Osteoblast (primary cell): ENCODE data around the gene NMNAT2. TPM values are rescaled to one million over a fixed set of nuclear protein-coding genes. Genes with fewer than 3 reads are reported as not detected.
"Not testable (repeated sequence)": the region's sequence is repeated elsewhere in the genome, so short reads cannot be mapped to it uniquely, and the experiment has no call there.

ENCODE experiments used
- DNase-seq: peaks from one replicate; pipeline ENCODE4 v3.0.0; 2011; ENCODE audit warnings: low spot score, mixed read lengths; ENCODE audit not compliant: insufficient read length; ENCODE audit errors: missing footprints
- H2AFZ ChIP-seq: 2 replicates; pipeline ENCODE4 v1.6.0; 2011; ENCODE audit warnings: mild to moderate bottlenecking, low read length
- H3K27ac ChIP-seq: 2 replicates; pipeline ENCODE4 v1.5.1; 2011; ENCODE audit warnings: mild to moderate bottlenecking, low read depth, low read length, moderate library complexity
- H3K27me3 ChIP-seq: 2 replicates; pipeline ENCODE4 v1.6.0; 2012; ENCODE audit warnings: mild to moderate bottlenecking, control low read depth, inconsistent platforms, low read length, moderate library complexity; ENCODE audit not compliant: insufficient read depth
- H3K36me3 ChIP-seq: 2 replicates; pipeline ENCODE4 v1.5.1; 2011; ENCODE audit warnings: mild to moderate bottlenecking, low read length, control low read depth, moderate library complexity; ENCODE audit not compliant: insufficient read depth
- H3K4me1 ChIP-seq: 2 replicates; pipeline ENCODE4 v1.5.1; 2011; ENCODE audit warnings: mild to moderate bottlenecking, low read length, control low read depth, moderate library complexity; ENCODE audit not compliant: insufficient read depth
- H3K4me2 ChIP-seq: 2 replicates; pipeline ENCODE4 v1.6.0; 2011; ENCODE audit warnings: mild to moderate bottlenecking, low read length; ENCODE audit not compliant: insufficient read depth
- H3K4me3 ChIP-seq: fragments of 200-600 bp; sonication (generic); 3 replicates; pipeline ENCODE4 v1.5.1; 2012; ENCODE audit warnings: mild to moderate bottlenecking, low read length, inconsistent platforms; ENCODE audit not compliant: insufficient read depth
- H3K79me2 ChIP-seq: 2 replicates; pipeline ENCODE4 v1.6.0; 2012; ENCODE audit warnings: mild to moderate bottlenecking, low read length, control low read depth, inconsistent platforms; ENCODE audit not compliant: insufficient read depth
- H3K9me3 ChIP-seq: 2 replicates; pipeline ENCODE4 v1.5.1; 2011; ENCODE audit warnings: low read depth, low read length, control low read depth
- H4K20me1 ChIP-seq: 2 replicates; pipeline ENCODE4 v1.6.0; 2012; ENCODE audit warnings: mild to moderate bottlenecking, low read length, control low read depth; ENCODE audit not compliant: insufficient read depth
- CTCF ChIP-seq: IDR thresholded peaks from 2 replicates; pipeline ENCODE4 v1.5.1; 2011; ENCODE audit warnings: mild to moderate bottlenecking, low read depth, low read length, moderate library complexity; ENCODE audit errors: extremely low read depth
- total RNA-seq: library from RNA; depleted of rRNA; stranded (reverse); fragments of >200 nt; gene quantifications from 2 replicates; pipeline ENCODE4 v1.2.3, GENCODE V29; 2012

The NMNAT2 gene
- total RNA-seq, 1 donor: 2.5 TPM

GRCh38 chr1:183433703-183434102 lies 15.5 kb upstream of the NMNAT2 start:
- no peak for TF ChIP-seq CTCF
- no peaks in the 10 kb centered on the region for H3K9me3 ChIP-seq
- no peaks in the 10 kb centered on the region for H3K4me1 ChIP-seq
- no peaks in the 10 kb centered on the region for H3K36me3 ChIP-seq
- H3K27ac ChIP-seq: no peak overlapping the region
- peaks cover 7% of the 10 kb centered on the region for H3K27me3 ChIP-seq
- no peak for DNase-seq
- H3K4me2 ChIP-seq: no peak overlapping the region
- no peaks in the 10 kb centered on the region for H4K20me1 ChIP-seq
- H3K4me3 ChIP-seq: no peak overlapping the region
- H2AFZ ChIP-seq: no peak overlapping the region
- no peaks in the 10 kb centered on the region for H3K79me2 ChIP-seq

DNA sequence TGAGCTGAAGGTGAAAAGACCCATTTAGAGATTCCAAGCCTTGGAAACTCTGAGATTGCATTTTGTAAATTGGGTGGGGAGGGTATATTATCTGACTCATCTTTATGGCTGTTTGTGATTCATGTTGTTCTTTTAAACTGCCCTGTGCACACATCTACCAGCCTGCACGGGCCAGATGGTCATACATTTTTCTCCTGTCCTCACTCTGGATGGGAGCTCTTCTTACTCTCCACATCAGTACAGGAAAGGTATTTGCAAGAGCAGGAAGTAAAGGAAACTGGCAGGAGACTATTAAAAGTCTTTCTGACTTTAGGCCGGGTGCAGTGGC lies 14.3 kb upstream of the NMNAT2 start:
- peak; percentile 71 for DNase-seq
- H3K4me1 ChIP-seq: no peaks in the 10 kb centered on the region
- no peaks in the 10 kb centered on the region for H3K36me3 ChIP-seq
- peaks cover 9% of the 10 kb centered on the region for H3K27me3 ChIP-seq
- H2AFZ ChIP-seq: no peak overlapping the region
- no peak overlapping the region for H3K4me3 ChIP-seq
- H3K27ac ChIP-seq: no peak overlapping the region
- H3K9me3 ChIP-seq: no peaks in the 10 kb centered on the region
- no peaks in the 10 kb centered on the region for H3K79me2 ChIP-seq
- no peak overlapping the region for H3K4me2 ChIP-seq
- no peak for TF ChIP-seq CTCF
- no peaks in the 10 kb centered on the region for H4K20me1 ChIP-seq

- Histone ChIP-seq H3K4me3 (no peak overlapping the region), H3K27ac (no peak overlapping the region), H3K4me2 (no peak overlapping the region), H3K79me2 (no peaks in the 10 kb centered on the region), H4K20me1 (no peaks in the 10 kb centered on the region), H3K27me3 (peaks cover 9% of the 10 kb centered on the region), H3K36me3 (no peaks in the 10 kb centered on the region), H2AFZ (no peak overlapping the region), H3K4me1 (no peaks in the 10 kb centered on the region), H3K9me3 (no peaks in the 10 kb centered on the region)
- DNase-seq: no peak
- TF ChIP-seq CTCF: no peak
Measured at GRCh38 chr1:183431840-183432547, 13.8 kb upstream of the NMNAT2 start.

DNA sequence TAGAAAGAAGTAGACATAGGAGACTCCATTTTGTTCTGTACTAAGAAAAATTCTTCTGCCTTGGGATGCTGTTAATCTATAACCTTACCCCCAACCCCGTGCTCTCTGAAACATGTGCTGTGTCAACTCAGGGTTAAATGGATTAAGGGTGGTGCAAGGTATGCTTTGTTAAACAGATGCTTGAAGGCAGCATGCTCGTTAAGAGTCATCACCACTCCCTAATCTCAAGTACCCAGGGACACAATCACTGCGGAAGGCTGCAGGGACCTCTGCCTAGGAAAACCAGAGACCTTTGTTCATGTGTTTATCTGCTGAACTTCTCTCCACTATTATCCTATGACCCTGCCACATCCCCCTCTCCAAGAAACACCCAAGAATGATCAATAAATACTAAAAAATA lies 9.4 kb upstream of the NMNAT2 start:
- H3K4me2 ChIP-seq, H2AFZ ChIP-seq, H3K27me3 ChIP-seq, H3K79me2 ChIP-seq, H4K20me1 ChIP-seq, H3K9me3 ChIP-seq, H3K36me3 ChIP-seq, H3K27ac ChIP-seq, H3K4me1 ChIP-seq, DNase-seq, H3K4me3 ChIP-seq: not testable (repeated sequence)
